ENCODE measurements around the gene TCEA3.

TCEA3 gene

DNA sequence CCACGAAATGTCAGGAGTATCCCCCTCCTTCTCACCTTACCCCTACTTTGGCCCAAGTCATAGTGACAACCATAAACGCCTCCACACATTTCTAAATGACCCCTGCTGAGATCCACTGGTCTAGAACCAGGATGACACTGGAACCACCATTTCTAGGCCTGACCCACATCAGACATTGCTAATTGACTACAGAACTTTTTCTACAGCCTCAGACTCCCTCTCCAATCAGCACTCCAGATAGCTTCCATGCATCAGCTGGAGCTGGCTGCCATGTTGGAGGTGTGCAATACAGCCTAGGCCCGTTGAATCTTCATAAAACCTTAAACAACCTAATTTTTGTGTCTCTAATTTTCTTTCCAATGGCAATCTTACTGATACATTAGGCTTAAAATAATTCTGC lies 18.6 kb downstream of the TCEA3 start:
- no peak overlapping the region for H3K23ac ChIP-seq (ENCODE audit: low read length in 2 of 2)
- no peak overlapping the region for H3K18ac ChIP-seq (ENCODE audit: low read depth in 1 of 2, low read length in 2 of 2)
- no peak overlapping the region for H2BK15ac ChIP-seq (ENCODE audit: low read depth, poor library complexity, severe bottlenecking)
- DNase-seq = no peak
- H3K9me3 ChIP-seq (ENCODE audit: control insufficient read depth, low read length) = no peaks in the 10 kb centered on the region
- H3K4ac ChIP-seq (ENCODE audit: low read depth in 1 of 2, low read length in 2 of 2) = no peak overlapping the region
- H2AK5ac ChIP-seq (ENCODE audit: low read length, severe bottlenecking) = no peak overlapping the region
- H3K14ac ChIP-seq (ENCODE audit: low read length in 2 of 2) = no peak overlapping the region
- H3K27ac ChIP-seq (ENCODE audit: low read length, poor library complexity, severe bottlenecking) = no peak overlapping the region
- H3K4me2 ChIP-seq (ENCODE audit: low read length, poor library complexity, severe bottlenecking) = no peak overlapping the region
- H3K4me3 ChIP-seq (ENCODE audit: insufficient read depth in 1 of 2, low read depth in 1 of 2, low read length in 2 of 2) = no peak overlapping the region
- no peak overlapping the region for H4K91ac ChIP-seq (ENCODE audit: low read length)
- no peak overlapping the region for H2BK12ac ChIP-seq (ENCODE audit: low read length in 2 of 2)
- H2BK5ac ChIP-seq (ENCODE audit: low read depth, low read length, poor library complexity, severe bottlenecking) = no peak overlapping the region
- WGBS = 83% methylated on average over 3 of the region's 3 CpGs
- peaks cover 0 to 51% of the 10 kb centered on the region in 2 experiments for H3K36me3 ChIP-seq (ENCODE audit: control insufficient read depth in 1 of 2, insufficient read depth in 2 of 2, low read depth in 1 of 2, low read length in 2 of 2)
- no peaks in the 10 kb centered on the region for H3K27me3 ChIP-seq (ENCODE audit: control insufficient read depth in 1 of 2, insufficient read depth in 1 of 2, low read length in 2 of 2)
- no peak overlapping the region for H3K9ac ChIP-seq (ENCODE audit: low read length)
- H2AFZ ChIP-seq (ENCODE audit: low read depth, low read length) = no peak overlapping the region
- peaks cover 2% of the 10 kb centered on the region for H3K79me1 ChIP-seq (replicated peaks; ENCODE audit: low read length, poor library complexity, severe bottlenecking)
- peaks cover 18% of the 10 kb centered on the region for H3K4me1 ChIP-seq (ENCODE audit: control insufficient read depth, insufficient read depth, low read depth, low read length)
- no peak overlapping the region for H4K8ac ChIP-seq (ENCODE audit: low read length)
- no peak overlapping the region for H2BK120ac ChIP-seq (ENCODE audit: low read depth, low read length)

DNA sequence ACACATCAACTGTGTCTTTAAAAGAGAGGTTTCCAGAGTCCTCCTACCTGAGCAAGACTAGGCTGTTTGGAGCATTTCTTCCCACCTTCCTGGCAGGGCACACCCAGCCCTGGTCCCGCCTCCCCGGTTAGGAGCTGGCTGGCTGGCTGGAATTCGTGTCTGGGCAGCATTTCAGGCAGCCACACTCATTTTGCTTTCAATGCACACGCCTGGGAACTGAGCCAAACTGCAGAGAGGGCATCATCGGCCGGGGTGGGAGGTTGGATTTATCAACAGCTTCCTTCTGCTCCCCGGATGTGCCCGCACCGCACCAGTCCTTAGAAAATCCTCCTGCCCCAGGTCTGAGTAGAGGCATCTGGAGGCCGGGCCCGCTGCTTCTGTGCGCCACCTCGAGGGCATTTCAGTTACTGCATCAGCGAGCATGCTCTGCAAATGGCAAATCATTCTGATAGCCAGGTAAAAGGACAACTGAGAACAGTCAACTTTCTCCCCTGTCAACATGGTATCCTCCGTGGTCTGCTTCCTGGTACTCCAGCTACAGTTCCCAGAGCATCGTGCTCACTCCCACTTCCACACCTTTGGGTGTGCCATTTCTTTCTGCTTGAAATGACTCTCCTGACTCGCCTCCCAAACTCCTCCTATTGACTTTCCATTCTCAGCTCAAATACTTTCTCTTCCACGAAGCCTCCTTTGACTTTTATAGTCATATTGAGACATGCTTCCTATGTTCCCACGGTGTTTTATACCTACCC lies 20.6 kb downstream of the TCEA3 start:
- peak overlapping the region; percentile 53 for H2BK5ac ChIP-seq (ENCODE audit: low read depth, low read length, poor library complexity, severe bottlenecking)
- 9% methylated on average over 19 of the region's 19 CpGs for WGBS
- H2AK5ac ChIP-seq (ENCODE audit: low read length, severe bottlenecking) = no peak overlapping the region
- peaks cover 2% of the 10 kb centered on the region for H3K79me1 ChIP-seq (replicated peaks; ENCODE audit: low read length, poor library complexity, severe bottlenecking)
- peak overlapping the region in 1 of 2 experiments; percentile 73 for H3K4ac ChIP-seq (ENCODE audit: low read depth in 1 of 2, low read length in 2 of 2)
- peak overlapping the region in 1 of 2 experiments; percentile 72 for H3K18ac ChIP-seq (ENCODE audit: low read depth in 1 of 2, low read length in 2 of 2)
- peak; percentile 92 for DNase-seq
- H3K4me2 ChIP-seq (ENCODE audit: low read length, poor library complexity, severe bottlenecking) = peak overlapping the region; percentile 3
- no peak overlapping the region for H2BK120ac ChIP-seq (ENCODE audit: low read depth, low read length)
- peak overlapping the region; percentile 97 for H3K27ac ChIP-seq (ENCODE audit: low read length, poor library complexity, severe bottlenecking)
- H2BK15ac ChIP-seq (ENCODE audit: low read depth, poor library complexity, severe bottlenecking) = no peak overlapping the region
- peak overlapping the region; percentile 64 for H2AFZ ChIP-seq (ENCODE audit: low read depth, low read length)
- H3K23ac ChIP-seq (ENCODE audit: low read length in 2 of 2) = no peak overlapping the region
- H3K36me3 ChIP-seq (ENCODE audit: control insufficient read depth in 1 of 2, insufficient read depth in 2 of 2, low read depth in 1 of 2, low read length in 2 of 2) = peaks cover 0 to 40% of the 10 kb centered on the region in 2 experiments
- H4K8ac ChIP-seq (ENCODE audit: low read length) = peak overlapping the region; percentile 45
- H2BK12ac ChIP-seq (ENCODE audit: low read length in 2 of 2) = peak overlapping the region; percentile 68 to 92
- H4K91ac ChIP-seq (ENCODE audit: low read length) = peak overlapping the region; percentile 85
- H3K27me3 ChIP-seq (ENCODE audit: control insufficient read depth in 1 of 2, insufficient read depth in 1 of 2, low read length in 2 of 2) = no peaks in the 10 kb centered on the region
- no peak overlapping the region for H3K14ac ChIP-seq (ENCODE audit: low read length in 2 of 2)
- H3K4me3 ChIP-seq (ENCODE audit: insufficient read depth in 1 of 2, low read depth in 1 of 2, low read length in 2 of 2) = no peak overlapping the region
- H3K4me1 ChIP-seq (ENCODE audit: control insufficient read depth, insufficient read depth, low read depth, low read length) = peaks cover 14% of the 10 kb centered on the region
- peak overlapping the region; percentile 68 for H3K9ac ChIP-seq (ENCODE audit: low read length)
- H3K9me3 ChIP-seq (ENCODE audit: control insufficient read depth, low read length) = no peaks in the 10 kb centered on the region

GRCh38 chr1:23403355-23403734 lies 21.2 kb downstream of the TCEA3 start:
- Histone ChIP-seq H3K4me3 (ENCODE audit: insufficient read depth in 1 of 2, low read depth in 1 of 2, low read length in 2 of 2) (no peak overlapping the region), H3K36me3 (ENCODE audit: control insufficient read depth in 1 of 2, insufficient read depth in 2 of 2, low read depth in 1 of 2, low read length in 2 of 2) (peaks cover 0 to 34% of the 10 kb centered on the region in 2 experiments), H3K23ac (ENCODE audit: low read length in 2 of 2) (no peak overlapping the region), H2AK5ac (ENCODE audit: low read length, severe bottlenecking) (no peak overlapping the region), H3K9me3 (ENCODE audit: control insufficient read depth, low read length) (no peaks in the 10 kb centered on the region), H2BK5ac (ENCODE audit: low read depth, low read length, poor library complexity, severe bottlenecking) (peak overlapping the region; percentile 53), H4K91ac (ENCODE audit: low read length) (no peak overlapping the region), H3K4me1 (ENCODE audit: control insufficient read depth, insufficient read depth, low read depth, low read length) (peaks cover 14% of the 10 kb centered on the region), H3K27ac (ENCODE audit: low read length, poor library complexity, severe bottlenecking) (peak overlapping the region; percentile 97), H3K27me3 (ENCODE audit: control insufficient read depth in 1 of 2, insufficient read depth in 1 of 2, low read length in 2 of 2) (no peaks in the 10 kb centered on the region), H2BK15ac (ENCODE audit: low read depth, poor library complexity, severe bottlenecking) (no peak overlapping the region), H2AFZ (ENCODE audit: low read depth, low read length) (no peak overlapping the region), H3K14ac (ENCODE audit: low read length in 2 of 2) (no peak overlapping the region), H3K18ac (ENCODE audit: low read depth in 1 of 2, low read length in 2 of 2) (peak overlapping the region in 1 of 2 experiments; percentile 16), H4K8ac (ENCODE audit: low read length) (peak overlapping the region; percentile 5), H2BK120ac (ENCODE audit: low read depth, low read length) (no peak overlapping the region), H3K79me1 (replicated peaks; ENCODE audit: low read length, poor library complexity, severe bottlenecking) (peaks cover 2% of the 10 kb centered on the region), H3K9ac (ENCODE audit: low read length) (peak overlapping the region; percentile 40), H2BK12ac (ENCODE audit: low read length in 2 of 2) (peak overlapping the region; percentile 33 to 92), H3K4ac (ENCODE audit: low read depth in 1 of 2, low read length in 2 of 2) (no peak overlapping the region), H3K4me2 (ENCODE audit: low read length, poor library complexity, severe bottlenecking) (peak overlapping the region; percentile 3)
- no peak for DNase-seq
- WGBS = 83% methylated on average over 2 of the region's 4 CpGs

GRCh38 chr1:23403038-23403336 lies 21.6 kb downstream of the TCEA3 start:
- H3K4me1 ChIP-seq (ENCODE audit: control insufficient read depth, insufficient read depth, low read depth, low read length) = peaks cover 14% of the 10 kb centered on the region
- DNase-seq = peak; percentile 96
- H3K36me3 ChIP-seq (ENCODE audit: control insufficient read depth in 1 of 2, insufficient read depth in 2 of 2, low read depth in 1 of 2, low read length in 2 of 2) = peaks cover 0 to 34% of the 10 kb centered on the region in 2 experiments
- no peak overlapping the region for H2BK5ac ChIP-seq (ENCODE audit: low read depth, low read length, poor library complexity, severe bottlenecking)
- no peak overlapping the region for H3K4me3 ChIP-seq (ENCODE audit: insufficient read depth in 1 of 2, low read depth in 1 of 2, low read length in 2 of 2)
- no peak overlapping the region for H3K14ac ChIP-seq (ENCODE audit: low read length in 2 of 2)
- H2AFZ ChIP-seq (ENCODE audit: low read depth, low read length) = no peak overlapping the region
- peak overlapping the region; percentile 97 for H3K27ac ChIP-seq (ENCODE audit: low read length, poor library complexity, severe bottlenecking)
- peak overlapping the region in 1 of 2 experiments; percentile 79 for H3K18ac ChIP-seq (ENCODE audit: low read depth in 1 of 2, low read length in 2 of 2)
- no peak overlapping the region for H2AK5ac ChIP-seq (ENCODE audit: low read length, severe bottlenecking)
- peaks cover 2% of the 10 kb centered on the region for H3K79me1 ChIP-seq (replicated peaks; ENCODE audit: low read length, poor library complexity, severe bottlenecking)
- no peak overlapping the region for H3K4me2 ChIP-seq (ENCODE audit: low read length, poor library complexity, severe bottlenecking)
- no peak overlapping the region for H2BK15ac ChIP-seq (ENCODE audit: low read depth, poor library complexity, severe bottlenecking)
- H3K9me3 ChIP-seq (ENCODE audit: control insufficient read depth, low read length) = no peaks in the 10 kb centered on the region
- H4K91ac ChIP-seq (ENCODE audit: low read length) = no peak overlapping the region
- no peak overlapping the region for H3K23ac ChIP-seq (ENCODE audit: low read length in 2 of 2)
- H3K9ac ChIP-seq (ENCODE audit: low read length) = peak overlapping the region; percentile 40
- H3K27me3 ChIP-seq (ENCODE audit: control insufficient read depth in 1 of 2, insufficient read depth in 1 of 2, low read length in 2 of 2) = no peaks in the 10 kb centered on the region
- H4K8ac ChIP-seq (ENCODE audit: low read length) = no peak overlapping the region
- no peak overlapping the region for H3K4ac ChIP-seq (ENCODE audit: low read depth in 1 of 2, low read length in 2 of 2)
- no peak overlapping the region for H2BK12ac ChIP-seq (ENCODE audit: low read length in 2 of 2)
- H2BK120ac ChIP-seq (ENCODE audit: low read depth, low read length) = no peak overlapping the region
- 2% methylated on average over 6 of the region's 6 CpGs for WGBS

Measured in mesenchymal stem cell (in vitro differentiated cells and primary cell).